Measurements from ENCODE around the gene PGR. TPM values are rescaled to one million over a fixed set of nuclear protein-coding genes. Genes with fewer than 3 reads are reported as not detected.

PGR gene
- total and polyA plus RNA-seq, 4 donors: 0.47 to 4.9 (median 2.0) TPM; not detected in 1

DNA sequence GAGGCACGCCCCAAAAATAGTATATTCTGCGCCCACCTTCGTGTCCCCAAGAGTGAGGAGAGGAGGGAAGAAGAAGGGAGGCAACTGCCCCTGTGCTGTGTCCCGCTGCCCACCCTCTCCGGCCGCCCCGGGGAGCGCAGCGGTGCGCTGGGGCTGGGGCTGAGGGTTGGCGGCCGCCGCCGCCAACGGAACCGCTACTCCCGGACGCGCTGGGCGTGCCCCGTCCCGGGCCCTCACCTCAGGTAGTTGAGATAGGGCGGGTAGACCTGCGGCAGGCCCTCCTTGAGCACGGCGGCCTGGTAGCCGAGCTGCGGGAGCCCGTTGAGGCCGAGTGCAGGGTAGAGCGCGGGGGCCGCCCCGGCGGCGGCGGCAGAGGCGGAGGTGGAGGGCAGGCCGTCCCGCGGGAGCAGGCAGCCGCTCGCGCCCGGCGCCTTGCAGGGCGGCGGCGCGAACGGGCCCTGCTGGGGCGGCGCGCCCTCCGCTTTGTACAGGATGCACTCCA lies 2.4 kb downstream of the PGR start:
- peak in 2 of 6 donors; percentile 3 to 27 for DNase-seq (ENCODE audit: low read depth in 4 of 6, low spot score in 6 of 6)
- peaks cover 27% of the 10 kb centered on the region for H3K4me1 ChIP-seq (ENCODE audit: control insufficient read depth, insufficient read depth, low read length)
- H3K9me3 ChIP-seq (ENCODE audit: control insufficient read depth, insufficient read depth, low read length): no peaks in the 10 kb centered on the region
- peaks cover 63% of the 10 kb centered on the region for H3K27me3 ChIP-seq (ENCODE audit: control insufficient read depth, insufficient read depth, low read length)
- no peaks in the 10 kb centered on the region for H3K36me3 ChIP-seq (ENCODE audit: control insufficient read depth, insufficient read depth, low read length)
- under 1% methylated on average over 55 of the region's 55 CpGs for WGBS (ENCODE audit: insufficient coverage)
- no peak overlapping the region for H3K27ac ChIP-seq (ENCODE audit: low read depth, low read length)
- H3K4me3 ChIP-seq (ENCODE audit: low read depth, low read length): peak overlapping the region; percentile 37

DNA sequence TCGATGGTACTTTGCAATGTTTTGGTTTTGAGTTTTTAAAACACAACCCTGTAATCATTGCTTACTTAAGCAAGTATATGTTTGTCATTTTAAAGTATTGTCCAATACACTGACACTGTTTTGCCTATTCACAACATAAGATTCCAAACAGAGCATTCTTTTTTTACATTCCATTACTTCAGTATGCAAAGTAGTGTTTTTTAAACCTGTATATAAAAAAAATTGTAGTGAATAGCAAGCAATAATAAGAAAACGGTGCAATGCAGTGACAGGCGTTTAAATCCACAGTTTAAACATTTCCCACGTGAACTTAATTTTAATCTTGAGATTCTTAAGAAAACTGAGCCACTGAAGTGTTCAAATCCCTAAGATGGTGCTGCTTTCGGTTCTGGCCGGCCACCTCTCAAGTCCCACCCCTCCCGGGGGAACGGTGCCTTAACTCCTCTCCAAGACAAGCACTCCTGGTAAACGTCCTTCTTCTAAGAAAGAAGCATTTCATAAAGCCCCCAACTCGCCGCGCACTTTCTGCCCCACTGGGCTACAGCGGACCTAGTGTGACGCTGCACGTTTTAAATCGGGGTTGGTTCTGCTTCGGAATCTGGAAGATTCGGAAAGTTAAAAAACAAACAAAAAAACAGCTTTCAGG lies 2.9 kb downstream of the PGR start:
- 7% methylated on average over 17 of the region's 18 CpGs for WGBS (ENCODE audit: insufficient coverage)
- Histone ChIP-seq H3K27ac (ENCODE audit: low read depth, low read length) (no peak overlapping the region), H3K36me3 (ENCODE audit: control insufficient read depth, insufficient read depth, low read length) (no peaks in the 10 kb centered on the region), H3K9me3 (ENCODE audit: control insufficient read depth, insufficient read depth, low read length) (no peaks in the 10 kb centered on the region), H3K4me1 (ENCODE audit: control insufficient read depth, insufficient read depth, low read length) (peaks cover 27% of the 10 kb centered on the region), H3K4me3 (ENCODE audit: low read depth, low read length) (peak overlapping the region; percentile 37), H3K27me3 (ENCODE audit: control insufficient read depth, insufficient read depth, low read length) (peaks cover 58% of the 10 kb centered on the region)
- peak in 2 of 6 donors; percentile 17 to 25 for DNase-seq (ENCODE audit: low read depth in 4 of 6, low spot score in 6 of 6)

DNA sequence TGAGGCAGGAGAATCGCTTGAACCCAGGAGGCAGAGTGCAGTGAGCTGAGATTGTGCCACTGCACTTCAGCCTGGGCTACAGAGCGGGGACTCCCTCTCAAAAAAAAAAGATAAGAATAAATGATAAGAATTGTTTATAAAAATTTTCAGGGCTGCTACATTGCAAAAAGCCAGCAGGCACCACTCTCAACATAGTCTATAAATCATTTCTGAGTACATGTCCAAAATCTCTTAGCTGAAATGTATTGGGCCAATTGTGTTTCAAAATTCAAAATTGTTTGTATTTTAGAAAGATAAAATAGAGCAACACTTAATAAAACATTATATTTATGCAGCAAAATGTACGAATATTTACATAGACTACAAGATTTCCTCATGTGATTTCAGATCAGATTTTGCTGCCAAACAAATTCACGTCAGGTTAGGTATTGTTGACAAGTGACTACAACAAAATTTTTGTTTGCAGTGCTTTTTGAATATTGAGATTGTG lies 13.9 kb downstream of the PGR start:
- no peaks in the 10 kb centered on the region for H3K4me1 ChIP-seq (ENCODE audit: control insufficient read depth, insufficient read depth, low read length)
- no peak overlapping the region for H3K4me3 ChIP-seq (ENCODE audit: low read depth, low read length)
- no peak for DNase-seq (ENCODE audit: low read depth in 4 of 6, low spot score in 6 of 6)
- H3K36me3 ChIP-seq (ENCODE audit: control insufficient read depth, insufficient read depth, low read length): no peaks in the 10 kb centered on the region
- WGBS (ENCODE audit: insufficient coverage): no CpG with 5 or more reads among the region's 4 CpGs
- no peak overlapping the region for H3K27ac ChIP-seq (ENCODE audit: low read depth, low read length)
- H3K27me3 ChIP-seq (ENCODE audit: control insufficient read depth, insufficient read depth, low read length): no peaks in the 10 kb centered on the region
- no peaks in the 10 kb centered on the region for H3K9me3 ChIP-seq (ENCODE audit: control insufficient read depth, insufficient read depth, low read length)

DNA sequence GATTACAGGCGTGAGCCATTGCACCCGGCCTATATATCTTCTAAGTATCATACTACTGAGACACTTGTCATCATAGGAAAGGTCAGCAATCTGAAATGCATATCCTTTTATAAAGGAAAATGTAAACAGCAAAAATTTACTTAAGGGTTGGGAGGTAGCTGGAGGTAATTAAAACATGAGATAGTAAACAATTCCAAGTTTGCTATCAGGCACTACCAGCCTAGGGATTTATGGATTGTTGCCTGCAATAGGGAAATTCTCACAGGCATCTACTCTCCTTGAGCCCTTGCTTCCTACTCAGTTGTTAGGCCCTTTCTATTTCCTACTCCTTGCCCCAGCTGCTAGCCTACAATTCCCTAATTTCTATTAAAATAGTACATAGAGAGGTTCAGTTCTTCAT lies 16.1 kb downstream of the PGR start:
- H3K4me3 ChIP-seq (ENCODE audit: low read depth, low read length): no peak overlapping the region
- H3K27ac ChIP-seq (ENCODE audit: low read depth, low read length): no peak overlapping the region
- no peaks in the 10 kb centered on the region for H3K36me3 ChIP-seq (ENCODE audit: control insufficient read depth, insufficient read depth, low read length)
- H3K9me3 ChIP-seq (ENCODE audit: control insufficient read depth, insufficient read depth, low read length): no peaks in the 10 kb centered on the region
- no peak for DNase-seq (ENCODE audit: low read depth in 4 of 6, low spot score in 6 of 6)
- H3K4me1 ChIP-seq (ENCODE audit: control insufficient read depth, insufficient read depth, low read length): no peaks in the 10 kb centered on the region
- no CpG with 5 or more reads among the region's 2 CpGs for WGBS (ENCODE audit: insufficient coverage)
- H3K27me3 ChIP-seq (ENCODE audit: control insufficient read depth, insufficient read depth, low read length): no peaks in the 10 kb centered on the region

DNA sequence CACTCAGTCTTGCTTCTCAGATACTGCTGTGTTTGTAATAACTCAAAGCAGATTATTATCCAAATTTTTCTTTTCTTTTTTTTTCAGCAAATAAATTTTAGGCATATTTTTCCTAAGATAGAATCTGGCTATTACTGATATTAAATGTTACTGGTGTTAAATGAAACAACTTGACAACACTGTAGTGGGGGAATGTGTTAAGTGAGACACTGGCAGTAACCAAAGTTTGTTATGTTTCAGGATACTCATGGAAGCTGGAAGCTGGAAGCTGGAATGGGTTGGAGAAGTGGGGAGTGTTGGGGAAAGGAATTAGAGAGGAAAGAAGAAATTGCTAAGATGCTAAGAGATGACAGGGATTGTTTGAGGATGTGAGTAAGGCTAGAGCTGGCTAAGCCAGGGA lies 24.9 kb downstream of the PGR start:
- Histone ChIP-seq H3K36me3 (ENCODE audit: control insufficient read depth, insufficient read depth, low read length) (no peaks in the 10 kb centered on the region), H3K27me3 (ENCODE audit: control insufficient read depth, insufficient read depth, low read length) (no peaks in the 10 kb centered on the region), H3K4me1 (ENCODE audit: control insufficient read depth, insufficient read depth, low read length) (no peaks in the 10 kb centered on the region), H3K4me3 (ENCODE audit: low read depth, low read length) (no peak overlapping the region), H3K9me3 (ENCODE audit: control insufficient read depth, insufficient read depth, low read length) (peaks cover 1% of the 10 kb centered on the region), H3K27ac (ENCODE audit: low read depth, low read length) (no peak overlapping the region)
- no peak for DNase-seq (ENCODE audit: low read depth in 4 of 6, low spot score in 6 of 6)

DNA sequence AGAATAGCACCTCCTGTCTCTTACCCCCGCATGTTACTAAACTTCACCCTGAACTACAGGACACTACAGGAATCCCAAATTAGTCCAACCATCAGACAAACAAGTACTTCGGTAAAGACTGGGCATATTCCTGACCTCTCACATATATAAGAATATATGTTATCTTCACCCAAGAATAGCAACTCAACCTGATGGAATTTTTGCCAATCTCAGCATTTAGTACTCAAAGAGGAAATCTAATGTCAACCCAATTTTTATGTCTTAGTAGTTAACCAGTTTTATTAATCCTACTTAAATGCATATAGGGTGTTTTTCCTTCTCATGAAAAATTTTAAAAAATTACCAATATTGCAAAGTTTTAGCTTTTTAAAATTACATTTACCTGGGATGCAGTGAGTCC lies 26.2 kb downstream of the PGR start:
- H3K4me1 ChIP-seq (ENCODE audit: control insufficient read depth, insufficient read depth, low read length): no peaks in the 10 kb centered on the region
- no peak overlapping the region for H3K27ac ChIP-seq (ENCODE audit: low read depth, low read length)
- WGBS (ENCODE audit: insufficient coverage): no CpG with 5 or more reads among the region's 2 CpGs
- H3K4me3 ChIP-seq (ENCODE audit: low read depth, low read length): no peak overlapping the region
- H3K27me3 ChIP-seq (ENCODE audit: control insufficient read depth, insufficient read depth, low read length): no peaks in the 10 kb centered on the region
- H3K36me3 ChIP-seq (ENCODE audit: control insufficient read depth, insufficient read depth, low read length): no peaks in the 10 kb centered on the region
- no peak for DNase-seq (ENCODE audit: low read depth in 4 of 6, low spot score in 6 of 6)
- peaks cover 1% of the 10 kb centered on the region for H3K9me3 ChIP-seq (ENCODE audit: control insufficient read depth, insufficient read depth, low read length)

DNA sequence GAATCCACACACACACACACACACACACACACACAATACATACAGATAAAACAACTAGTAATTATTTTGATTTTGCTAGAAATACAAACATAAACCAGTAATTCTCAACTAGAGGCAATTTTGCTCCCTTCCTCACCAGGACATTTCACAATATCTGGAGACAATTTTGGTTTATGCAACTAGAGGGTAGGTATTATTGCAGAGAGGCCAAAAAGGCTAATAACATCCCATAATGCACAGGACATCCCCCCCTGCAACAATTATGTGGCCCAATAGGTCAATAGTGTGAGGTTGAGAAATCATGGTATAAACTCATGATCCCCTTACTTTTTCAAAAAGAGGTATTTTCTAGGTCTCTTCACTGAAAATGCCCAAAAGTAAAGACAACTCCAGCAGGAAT lies 29.0 kb downstream of the PGR start:
- Histone ChIP-seq H3K27ac (ENCODE audit: low read depth, low read length) (no peak overlapping the region), H3K27me3 (ENCODE audit: control insufficient read depth, insufficient read depth, low read length) (no peaks in the 10 kb centered on the region), H3K36me3 (ENCODE audit: control insufficient read depth, insufficient read depth, low read length) (no peaks in the 10 kb centered on the region), H3K4me1 (ENCODE audit: control insufficient read depth, insufficient read depth, low read length) (no peaks in the 10 kb centered on the region), H3K4me3 (ENCODE audit: low read depth, low read length) (no peak overlapping the region), H3K9me3 (ENCODE audit: control insufficient read depth, insufficient read depth, low read length) (no peaks in the 10 kb centered on the region)
- no peak for DNase-seq (ENCODE audit: low read depth in 4 of 6, low spot score in 6 of 6)

DNA sequence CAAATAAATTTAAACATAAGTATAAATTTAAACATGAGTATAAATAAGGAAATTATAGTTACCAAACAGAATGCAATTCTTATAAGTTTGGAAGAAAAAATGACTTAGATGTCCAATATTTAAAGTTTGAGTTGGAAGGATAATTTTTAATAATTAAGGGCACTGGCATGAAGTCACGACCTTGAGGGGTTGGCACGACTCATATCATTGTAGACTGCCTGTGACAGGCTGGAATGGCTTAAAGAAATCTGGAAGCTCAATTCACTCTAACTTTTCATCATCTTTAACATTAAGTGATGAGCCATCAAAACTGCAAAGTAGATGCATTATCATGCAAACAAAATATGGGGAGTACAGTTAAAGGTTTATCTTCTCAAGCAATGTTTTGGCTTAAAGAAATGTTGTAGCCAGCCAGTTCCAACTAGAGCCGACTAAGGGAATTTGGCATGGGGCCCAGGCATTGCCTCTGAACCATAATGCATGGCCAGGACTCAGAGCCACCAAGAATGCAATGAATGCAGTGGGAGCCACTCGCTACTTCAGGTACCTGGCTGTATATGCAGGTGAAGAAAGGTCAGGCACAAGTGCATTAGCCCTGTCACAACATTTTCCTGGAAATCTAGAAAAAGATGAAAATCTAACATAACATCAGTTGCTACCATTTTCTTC lies 33.4 kb downstream of the PGR start:
- DNase-seq (ENCODE audit: low read depth in 4 of 6, low spot score in 6 of 6): peak in 3 of 6 donors; percentile 2 to 17 (median 3)
- no peaks in the 10 kb centered on the region for H3K36me3 ChIP-seq (ENCODE audit: control insufficient read depth, insufficient read depth, low read length)
- H3K9me3 ChIP-seq (ENCODE audit: control insufficient read depth, insufficient read depth, low read length): no peaks in the 10 kb centered on the region
- WGBS (ENCODE audit: insufficient coverage): 42% methylated on average over 2 of the region's 4 CpGs
- H3K27me3 ChIP-seq (ENCODE audit: control insufficient read depth, insufficient read depth, low read length): no peaks in the 10 kb centered on the region
- no peak overlapping the region for H3K27ac ChIP-seq (ENCODE audit: low read depth, low read length)
- H3K4me3 ChIP-seq (ENCODE audit: low read depth, low read length): no peak overlapping the region
- H3K4me1 ChIP-seq (ENCODE audit: control insufficient read depth, insufficient read depth, low read length): no peaks in the 10 kb centered on the region

DNA sequence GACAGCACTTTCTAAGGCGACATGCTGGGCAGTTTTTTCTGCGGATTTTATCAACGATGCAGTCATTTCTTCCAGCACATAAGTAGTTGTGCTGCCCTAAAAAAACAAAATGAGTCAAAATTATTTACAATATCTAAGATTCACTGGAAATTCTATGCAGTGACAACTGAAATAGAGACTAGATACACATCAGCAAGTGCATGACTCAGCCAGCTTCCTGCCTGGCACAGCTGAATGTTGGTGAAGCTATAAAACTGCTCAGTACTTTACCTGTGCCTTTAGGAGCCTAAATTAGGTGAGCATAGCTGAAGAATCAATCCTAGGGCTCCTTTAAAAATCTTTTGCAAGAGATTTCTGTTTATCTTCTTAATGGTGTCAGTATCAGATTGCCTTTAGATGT lies 37.8 kb downstream of the PGR start:
- no CpG with 5 or more reads among the region's 3 CpGs for WGBS (ENCODE audit: insufficient coverage)
- Histone ChIP-seq H3K36me3 (ENCODE audit: control insufficient read depth, insufficient read depth, low read length) (no peaks in the 10 kb centered on the region), H3K4me3 (ENCODE audit: low read depth, low read length) (no peak overlapping the region), H3K27me3 (ENCODE audit: control insufficient read depth, insufficient read depth, low read length) (no peaks in the 10 kb centered on the region), H3K9me3 (ENCODE audit: control insufficient read depth, insufficient read depth, low read length) (no peaks in the 10 kb centered on the region), H3K4me1 (ENCODE audit: control insufficient read depth, insufficient read depth, low read length) (no peaks in the 10 kb centered on the region), H3K27ac (ENCODE audit: low read depth, low read length) (no peak overlapping the region)
- no peak for DNase-seq (ENCODE audit: low read depth in 4 of 6, low spot score in 6 of 6)

DNA sequence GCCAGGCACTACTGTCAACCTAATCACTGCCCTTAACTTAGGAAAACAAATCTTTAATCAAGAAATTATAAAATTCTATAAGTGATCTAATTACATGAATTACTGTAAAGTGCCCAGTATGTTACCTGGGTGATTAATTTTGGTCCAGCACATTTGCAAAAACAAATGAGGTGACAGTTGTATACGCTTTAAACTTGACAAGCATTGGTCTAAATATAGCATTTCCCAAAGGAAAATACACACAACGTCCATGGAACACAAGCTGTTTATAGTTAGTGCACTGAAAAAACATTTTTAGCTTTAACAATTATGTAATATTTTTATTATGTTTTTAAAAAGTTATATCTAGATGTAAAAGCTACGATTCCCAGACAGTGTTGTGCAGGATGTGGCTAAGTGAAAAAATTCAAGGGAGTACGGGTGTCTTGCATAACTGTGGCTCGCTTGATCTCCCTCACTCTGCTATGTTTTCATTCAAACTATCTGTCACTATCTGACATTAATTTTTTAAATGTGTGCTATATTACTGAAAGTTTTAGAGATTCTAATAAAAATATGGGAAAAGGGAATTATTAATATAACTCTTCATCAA lies 38.8 kb downstream of the PGR start:
- Histone ChIP-seq H3K4me1 (ENCODE audit: control insufficient read depth, insufficient read depth, low read length) (no peaks in the 10 kb centered on the region), H3K27me3 (ENCODE audit: control insufficient read depth, insufficient read depth, low read length) (no peaks in the 10 kb centered on the region), H3K27ac (ENCODE audit: low read depth, low read length) (no peak overlapping the region), H3K9me3 (ENCODE audit: control insufficient read depth, insufficient read depth, low read length) (no peaks in the 10 kb centered on the region), H3K4me3 (ENCODE audit: low read depth, low read length) (no peak overlapping the region), H3K36me3 (ENCODE audit: control insufficient read depth, insufficient read depth, low read length) (no peaks in the 10 kb centered on the region)
- WGBS (ENCODE audit: insufficient coverage): no CpG with 5 or more reads among the region's 5 CpGs
- DNase-seq (ENCODE audit: low read depth in 4 of 6, low spot score in 6 of 6): no peak

Data from spinal cord (tissue), 10 donors.